SU-DHL-6 (cell line): Measurements from ENCODE around the gene EDNRA.

Experiments used
- EZH2phosphoT487 ChIP-seq: fragments of 200-600 bp; sonication (generic), shearing (Covaris generic); conservative IDR thresholded peaks from 2 replicates; pipeline ENCODE4 v1.6.1; 2018; ENCODE audit warnings: mild to moderate bottlenecking, antibody characterized with exemption, low read length, moderate library complexity, mixed read lengths
- TF ChIP-seq, protein P1 (sequence below): fragments of 200-600 bp; sonication (generic); IDR thresholded peaks from one replicate; pipeline ENCODE4 v1.5.1; 2017; ENCODE audit warnings: antibody characterized with exemption, mild to moderate bottlenecking, low read length, moderate library complexity; ENCODE audit not compliant: insufficient read depth, poor library complexity, severe bottlenecking

DNA sequence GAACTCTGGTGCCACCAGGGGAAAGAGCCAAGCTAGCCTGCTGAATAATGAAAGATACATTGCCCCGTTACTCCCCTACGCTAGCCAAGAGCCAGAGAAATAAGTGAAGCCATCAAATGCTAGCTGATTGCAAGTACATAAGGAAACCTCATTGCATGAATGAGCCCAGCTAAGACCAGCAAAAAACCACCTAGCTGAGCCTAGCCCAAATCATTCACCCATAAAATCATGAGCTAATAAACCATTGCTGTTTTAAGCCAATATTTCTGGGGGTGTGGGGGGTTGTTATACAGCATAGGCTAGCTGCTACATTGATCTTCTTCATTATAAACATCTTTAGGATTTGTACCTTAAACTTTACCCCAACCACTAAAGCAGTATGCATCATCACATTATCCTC lies 15.4 kb upstream of the EDNRA start:
- TF ChIP-seq, protein P1, sequence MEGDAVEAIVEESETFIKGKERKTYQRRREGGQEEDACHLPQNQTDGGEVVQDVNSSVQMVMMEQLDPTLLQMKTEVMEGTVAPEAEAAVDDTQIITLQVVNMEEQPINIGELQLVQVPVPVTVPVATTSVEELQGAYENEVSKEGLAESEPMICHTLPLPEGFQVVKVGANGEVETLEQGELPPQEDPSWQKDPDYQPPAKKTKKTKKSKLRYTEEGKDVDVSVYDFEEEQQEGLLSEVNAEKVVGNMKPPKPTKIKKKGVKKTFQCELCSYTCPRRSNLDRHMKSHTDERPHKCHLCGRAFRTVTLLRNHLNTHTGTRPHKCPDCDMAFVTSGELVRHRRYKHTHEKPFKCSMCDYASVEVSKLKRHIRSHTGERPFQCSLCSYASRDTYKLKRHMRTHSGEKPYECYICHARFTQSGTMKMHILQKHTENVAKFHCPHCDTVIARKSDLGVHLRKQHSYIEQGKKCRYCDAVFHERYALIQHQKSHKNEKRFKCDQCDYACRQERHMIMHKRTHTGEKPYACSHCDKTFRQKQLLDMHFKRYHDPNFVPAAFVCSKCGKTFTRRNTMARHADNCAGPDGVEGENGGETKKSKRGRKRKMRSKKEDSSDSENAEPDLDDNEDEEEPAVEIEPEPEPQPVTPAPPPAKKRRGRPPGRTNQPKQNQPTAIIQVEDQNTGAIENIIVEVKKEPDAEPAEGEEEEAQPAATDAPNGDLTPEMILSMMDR = no peak
- TF ChIP-seq EZH2phosphoT487 = no peak
